Measurements from ENCODE around the gene ITPR1.

DNA sequence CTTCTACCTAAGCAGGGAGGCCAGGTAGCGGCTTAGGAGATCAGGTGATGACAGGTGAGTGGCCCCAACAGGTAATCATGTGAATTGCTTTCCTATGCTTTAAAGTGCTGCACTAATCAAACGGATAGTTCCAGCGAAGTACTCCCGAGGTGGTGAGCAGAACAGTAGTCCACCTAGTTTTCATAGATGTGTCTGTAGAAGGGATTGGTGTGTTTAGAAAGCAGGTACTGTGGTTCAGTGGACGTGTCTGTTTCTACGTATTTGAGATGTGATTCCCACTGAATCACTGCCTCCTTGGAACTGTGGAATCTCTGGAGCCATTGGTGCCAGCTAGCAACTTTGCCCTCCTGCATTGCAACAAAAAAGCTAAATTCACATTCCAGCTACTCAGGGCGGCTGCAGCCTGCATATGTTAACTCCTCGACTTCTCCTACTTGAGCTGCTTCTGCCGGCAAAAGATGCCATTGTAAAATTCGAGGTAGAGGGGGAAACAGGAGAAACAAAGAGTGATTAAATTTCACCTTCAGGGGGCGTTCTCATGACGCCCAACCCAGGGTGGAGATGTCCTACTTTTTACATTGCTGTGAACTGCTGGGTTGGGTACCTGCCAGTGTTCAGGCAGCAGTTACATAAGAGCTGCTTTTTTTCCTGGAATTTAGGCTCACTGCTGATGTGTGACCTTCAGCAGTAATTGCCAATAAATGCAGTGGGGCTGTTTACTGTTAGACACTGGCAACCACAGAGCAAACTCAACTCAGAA is 227.3 kb downstream of the ITPR1 start:
- TF ChIP-seq TAF1 (IDR thresholded peaks at IDR 0.05; ENCODE audit: borderline replicate concordance, insufficient read depth, low read length) (no peak), POLR2AphosphoS5 (IDR thresholded peaks at IDR 0.05; ENCODE audit: low read depth, low read length) (no peak), SIN3A (IDR thresholded peaks at IDR 0.05; ENCODE audit: borderline replicate concordance, insufficient read depth, low read length) (no peak), FOXP2 (optimal IDR thresholded peaks at IDR 0.05; ENCODE audit: borderline replicate concordance, extremely low read depth, extremely low read length, insufficient read depth) (no peak)
- TF ChIP-seq, protein P1, sequence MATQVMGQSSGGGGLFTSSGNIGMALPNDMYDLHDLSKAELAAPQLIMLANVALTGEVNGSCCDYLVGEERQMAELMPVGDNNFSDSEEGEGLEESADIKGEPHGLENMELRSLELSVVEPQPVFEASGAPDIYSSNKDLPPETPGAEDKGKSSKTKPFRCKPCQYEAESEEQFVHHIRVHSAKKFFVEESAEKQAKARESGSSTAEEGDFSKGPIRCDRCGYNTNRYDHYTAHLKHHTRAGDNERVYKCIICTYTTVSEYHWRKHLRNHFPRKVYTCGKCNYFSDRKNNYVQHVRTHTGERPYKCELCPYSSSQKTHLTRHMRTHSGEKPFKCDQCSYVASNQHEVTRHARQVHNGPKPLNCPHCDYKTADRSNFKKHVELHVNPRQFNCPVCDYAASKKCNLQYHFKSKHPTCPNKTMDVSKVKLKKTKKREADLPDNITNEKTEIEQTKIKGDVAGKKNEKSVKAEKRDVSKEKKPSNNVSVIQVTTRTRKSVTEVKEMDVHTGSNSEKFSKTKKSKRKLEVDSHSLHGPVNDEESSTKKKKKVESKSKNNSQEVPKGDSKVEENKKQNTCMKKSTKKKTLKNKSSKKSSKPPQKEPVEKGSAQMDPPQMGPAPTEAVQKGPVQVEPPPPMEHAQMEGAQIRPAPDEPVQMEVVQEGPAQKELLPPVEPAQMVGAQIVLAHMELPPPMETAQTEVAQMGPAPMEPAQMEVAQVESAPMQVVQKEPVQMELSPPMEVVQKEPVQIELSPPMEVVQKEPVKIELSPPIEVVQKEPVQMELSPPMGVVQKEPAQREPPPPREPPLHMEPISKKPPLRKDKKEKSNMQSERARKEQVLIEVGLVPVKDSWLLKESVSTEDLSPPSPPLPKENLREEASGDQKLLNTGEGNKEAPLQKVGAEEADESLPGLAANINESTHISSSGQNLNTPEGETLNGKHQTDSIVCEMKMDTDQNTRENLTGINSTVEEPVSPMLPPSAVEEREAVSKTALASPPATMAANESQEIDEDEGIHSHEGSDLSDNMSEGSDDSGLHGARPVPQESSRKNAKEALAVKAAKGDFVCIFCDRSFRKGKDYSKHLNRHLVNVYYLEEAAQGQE (IDR thresholded peaks at IDR 0.05; ENCODE audit: insufficient read depth in 1 of 2, low read depth in 2 of 2, low read length in 2 of 2) = no peak

All from PFSK-1 (cell line).